Measurements from ENCODE around the gene EPHA8.

The EPHA8 gene

DNA sequence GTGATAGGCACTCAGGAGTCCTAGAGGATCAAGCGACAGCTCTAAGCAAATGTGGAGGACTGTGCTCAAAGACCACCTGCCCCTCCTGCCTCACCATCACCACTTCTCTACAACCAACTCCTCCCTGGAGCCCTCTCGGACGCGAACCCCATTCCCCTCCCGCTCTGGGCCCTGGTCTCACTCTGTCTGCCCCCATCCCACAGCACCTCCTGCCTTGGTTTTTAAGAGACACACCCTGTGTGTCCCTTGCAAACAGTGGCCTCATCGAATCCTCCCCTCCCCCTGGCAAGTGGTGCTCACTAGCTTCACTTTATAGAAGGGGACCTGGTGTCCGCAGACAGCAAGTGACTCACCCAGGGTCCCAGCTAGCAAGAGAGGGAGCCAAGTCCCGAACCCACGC is 28.8 kb downstream of the EPHA8 start:
- H3K23ac ChIP-seq (ENCODE audit: low read length in 2 of 2) = no peak overlapping the region
- H2BK12ac ChIP-seq (ENCODE audit: low read length in 2 of 2) = no peak overlapping the region
- no peak overlapping the region for H3K14ac ChIP-seq (ENCODE audit: low read length in 2 of 2)
- no peak overlapping the region for H3K4me3 ChIP-seq (ENCODE audit: insufficient read depth in 1 of 2, low read depth in 1 of 2, low read length in 2 of 2)
- H3K79me1 ChIP-seq (replicated peaks; ENCODE audit: low read length, poor library complexity, severe bottlenecking) = no peaks in the 10 kb centered on the region
- no peak overlapping the region for H3K9ac ChIP-seq (ENCODE audit: low read length)
- no peak overlapping the region for H3K4me2 ChIP-seq (ENCODE audit: low read length, poor library complexity, severe bottlenecking)
- H2BK120ac ChIP-seq (ENCODE audit: low read depth, low read length) = no peak overlapping the region
- no peak for DNase-seq
- H3K4me1 ChIP-seq (ENCODE audit: control insufficient read depth, insufficient read depth, low read depth, low read length) = peaks cover 5% of the 10 kb centered on the region
- no peaks in the 10 kb centered on the region for H3K9me3 ChIP-seq (ENCODE audit: control insufficient read depth, low read length)
- peaks cover 71 to 76% of the 10 kb centered on the region in 2 experiments for H3K27me3 ChIP-seq (ENCODE audit: control insufficient read depth in 1 of 2, insufficient read depth in 1 of 2, low read length in 2 of 2)
- no peak overlapping the region for H2BK5ac ChIP-seq (ENCODE audit: low read depth, low read length, poor library complexity, severe bottlenecking)
- H4K8ac ChIP-seq (ENCODE audit: low read length) = no peak overlapping the region
- no peaks in the 10 kb centered on the region for H3K36me3 ChIP-seq (ENCODE audit: control insufficient read depth in 1 of 2, insufficient read depth in 2 of 2, low read depth in 1 of 2, low read length in 2 of 2)
- no peak overlapping the region for H2BK15ac ChIP-seq (ENCODE audit: low read depth, poor library complexity, severe bottlenecking)
- no peak overlapping the region for H3K27ac ChIP-seq (ENCODE audit: low read length, poor library complexity, severe bottlenecking)
- 81% methylated on average over 9 of the region's 9 CpGs for WGBS
- H3K4ac ChIP-seq (ENCODE audit: low read depth in 1 of 2, low read length in 2 of 2) = no peak overlapping the region
- no peak overlapping the region for H2AFZ ChIP-seq (ENCODE audit: low read depth, low read length)
- no peak overlapping the region for H3K18ac ChIP-seq (ENCODE audit: low read depth in 1 of 2, low read length in 2 of 2)
- no peak overlapping the region for H4K91ac ChIP-seq (ENCODE audit: low read length)
- H2AK5ac ChIP-seq (ENCODE audit: low read length, severe bottlenecking) = no peak overlapping the region

DNA sequence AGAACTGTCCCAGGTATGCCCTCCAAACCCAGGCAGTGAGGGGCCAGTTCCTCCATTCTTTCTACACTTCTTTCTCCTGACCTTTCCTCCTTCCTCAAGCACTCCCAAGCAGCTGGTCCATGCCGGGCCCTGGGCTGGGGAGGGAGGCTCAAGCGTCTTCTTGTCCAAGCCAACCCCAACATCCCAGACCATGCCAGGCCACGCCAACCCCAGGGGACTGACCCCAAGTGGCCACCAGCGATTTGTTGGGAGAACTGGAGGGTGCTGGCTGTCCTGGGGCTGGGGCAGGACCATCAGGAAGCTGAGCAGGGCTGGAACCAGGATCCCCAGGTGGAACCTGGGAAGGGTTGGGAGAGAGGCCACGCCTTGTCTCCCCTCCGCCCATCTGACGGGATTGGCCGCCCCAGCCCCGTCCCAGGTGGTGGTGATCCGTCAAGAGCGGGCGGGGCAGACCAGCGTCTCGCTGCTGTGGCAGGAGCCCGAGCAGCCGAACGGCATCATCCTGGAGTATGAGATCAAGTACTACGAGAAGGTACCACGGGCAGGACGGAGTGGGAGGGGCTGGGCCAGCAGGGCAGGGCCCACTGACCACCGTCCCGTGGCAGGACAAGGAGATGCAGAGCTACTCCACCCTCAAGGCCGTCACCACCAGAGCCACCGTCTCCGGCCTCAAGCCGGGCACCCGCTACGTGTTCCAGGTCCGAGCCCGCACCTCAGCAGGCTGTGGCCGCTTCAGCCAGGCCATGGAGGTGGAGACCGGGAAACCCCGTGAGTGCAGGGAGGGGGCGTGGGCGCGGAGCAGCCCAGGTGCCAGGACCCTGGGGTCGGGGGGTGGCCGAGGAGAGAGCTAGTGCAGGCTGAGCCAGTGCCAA is 29.9 kb downstream of the EPHA8 start:
- Histone ChIP-seq H2BK5ac (ENCODE audit: low read depth, low read length, poor library complexity, severe bottlenecking) (no peak overlapping the region), H2BK12ac (ENCODE audit: low read length in 2 of 2) (no peak overlapping the region), H3K79me1 (replicated peaks; ENCODE audit: low read length, poor library complexity, severe bottlenecking) (no peaks in the 10 kb centered on the region), H3K9ac (ENCODE audit: low read length) (no peak overlapping the region), H2AK5ac (ENCODE audit: low read length, severe bottlenecking) (no peak overlapping the region), H3K9me3 (ENCODE audit: control insufficient read depth, low read length) (no peaks in the 10 kb centered on the region), H3K14ac (ENCODE audit: low read length in 2 of 2) (no peak overlapping the region), H3K4me2 (ENCODE audit: low read length, poor library complexity, severe bottlenecking) (no peak overlapping the region), H4K91ac (ENCODE audit: low read length) (no peak overlapping the region), H3K27ac (ENCODE audit: low read length, poor library complexity, severe bottlenecking) (no peak overlapping the region), H4K8ac (ENCODE audit: low read length) (no peak overlapping the region), H2BK15ac (ENCODE audit: low read depth, poor library complexity, severe bottlenecking) (no peak overlapping the region), H3K18ac (ENCODE audit: low read depth in 1 of 2, low read length in 2 of 2) (no peak overlapping the region), H3K4me3 (ENCODE audit: insufficient read depth in 1 of 2, low read depth in 1 of 2, low read length in 2 of 2) (no peak overlapping the region), H3K23ac (ENCODE audit: low read length in 2 of 2) (no peak overlapping the region), H2BK120ac (ENCODE audit: low read depth, low read length) (no peak overlapping the region), H3K4me1 (ENCODE audit: control insufficient read depth, insufficient read depth, low read depth, low read length) (peaks cover 5% of the 10 kb centered on the region), H3K36me3 (ENCODE audit: control insufficient read depth in 1 of 2, insufficient read depth in 2 of 2, low read depth in 1 of 2, low read length in 2 of 2) (no peaks in the 10 kb centered on the region), H2AFZ (ENCODE audit: low read depth, low read length) (no peak overlapping the region), H3K4ac (ENCODE audit: low read depth in 1 of 2, low read length in 2 of 2) (no peak overlapping the region), H3K27me3 (ENCODE audit: control insufficient read depth in 1 of 2, insufficient read depth in 1 of 2, low read length in 2 of 2) (peaks cover 63 to 75% of the 10 kb centered on the region in 2 experiments)
- DNase-seq = no peak
- 36% methylated on average over 38 of the region's 38 CpGs for WGBS

DNA sequence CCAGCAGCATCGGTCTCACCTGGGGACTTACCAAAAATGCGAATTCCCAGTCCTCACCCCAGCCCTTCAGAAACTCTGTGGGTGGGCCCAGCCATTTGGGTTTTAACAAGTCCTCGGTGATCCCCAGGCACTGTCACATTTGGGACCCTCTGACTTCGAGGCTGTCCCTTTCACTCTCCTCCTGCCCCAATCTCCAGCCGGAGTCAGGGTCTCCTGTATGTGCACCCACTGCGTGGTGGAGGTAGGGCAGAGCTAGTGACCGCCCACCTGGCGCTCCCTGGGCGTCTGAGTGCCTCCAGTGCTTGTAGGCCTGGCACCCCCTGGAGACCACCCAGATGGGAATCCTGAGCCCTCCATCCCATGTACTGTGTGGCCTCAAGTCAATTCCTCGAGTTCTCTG is 31.1 kb downstream of the EPHA8 start:
- WGBS = 78% methylated on average over 10 of the region's 10 CpGs
- Histone ChIP-seq H3K4me3 (ENCODE audit: insufficient read depth in 1 of 2, low read depth in 1 of 2, low read length in 2 of 2) (no peak overlapping the region), H2BK12ac (ENCODE audit: low read length in 2 of 2) (no peak overlapping the region), H3K4ac (ENCODE audit: low read depth in 1 of 2, low read length in 2 of 2) (no peak overlapping the region), H3K79me1 (replicated peaks; ENCODE audit: low read length, poor library complexity, severe bottlenecking) (no peaks in the 10 kb centered on the region), H2BK5ac (ENCODE audit: low read depth, low read length, poor library complexity, severe bottlenecking) (no peak overlapping the region), H3K27ac (ENCODE audit: low read length, poor library complexity, severe bottlenecking) (no peak overlapping the region), H4K8ac (ENCODE audit: low read length) (no peak overlapping the region), H3K4me2 (ENCODE audit: low read length, poor library complexity, severe bottlenecking) (no peak overlapping the region), H3K4me1 (ENCODE audit: control insufficient read depth, insufficient read depth, low read depth, low read length) (peaks cover 5% of the 10 kb centered on the region), H3K27me3 (ENCODE audit: control insufficient read depth in 1 of 2, insufficient read depth in 1 of 2, low read length in 2 of 2) (peaks cover 66 to 79% of the 10 kb centered on the region in 2 experiments), H2BK15ac (ENCODE audit: low read depth, poor library complexity, severe bottlenecking) (no peak overlapping the region), H3K9me3 (ENCODE audit: control insufficient read depth, low read length) (no peaks in the 10 kb centered on the region), H3K23ac (ENCODE audit: low read length in 2 of 2) (no peak overlapping the region), H3K36me3 (ENCODE audit: control insufficient read depth in 1 of 2, insufficient read depth in 2 of 2, low read depth in 1 of 2, low read length in 2 of 2) (no peaks in the 10 kb centered on the region), H2BK120ac (ENCODE audit: low read depth, low read length) (no peak overlapping the region), H2AFZ (ENCODE audit: low read depth, low read length) (no peak overlapping the region), H3K9ac (ENCODE audit: low read length) (no peak overlapping the region), H2AK5ac (ENCODE audit: low read length, severe bottlenecking) (no peak overlapping the region), H3K18ac (ENCODE audit: low read depth in 1 of 2, low read length in 2 of 2) (no peak overlapping the region), H4K91ac (ENCODE audit: low read length) (no peak overlapping the region), H3K14ac (ENCODE audit: low read length in 2 of 2) (no peak overlapping the region)
- no peak for DNase-seq

DNA sequence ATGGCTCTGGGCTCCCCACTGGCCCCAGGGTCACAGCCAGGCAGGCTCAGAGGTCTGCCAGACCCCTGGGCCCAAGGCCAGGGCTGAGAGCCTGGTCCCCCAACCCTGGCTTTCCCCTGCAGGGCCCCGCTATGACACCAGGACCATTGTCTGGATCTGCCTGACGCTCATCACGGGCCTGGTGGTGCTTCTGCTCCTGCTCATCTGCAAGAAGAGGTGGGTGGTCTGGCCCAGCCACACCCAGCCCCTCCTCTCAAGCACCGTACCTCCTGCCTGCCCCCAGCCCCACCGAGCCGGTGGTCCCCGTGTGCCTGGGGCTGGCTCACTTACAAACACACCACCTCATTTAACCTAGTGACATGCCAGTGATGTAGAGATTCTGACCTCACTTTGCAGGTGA is 31.8 kb downstream of the EPHA8 start:
- H3K27ac ChIP-seq (ENCODE audit: low read length, poor library complexity, severe bottlenecking) = no peak overlapping the region
- H4K91ac ChIP-seq (ENCODE audit: low read length) = no peak overlapping the region
- peaks cover 61 to 73% of the 10 kb centered on the region in 2 experiments for H3K27me3 ChIP-seq (ENCODE audit: control insufficient read depth in 1 of 2, insufficient read depth in 1 of 2, low read length in 2 of 2)
- no peaks in the 10 kb centered on the region for H3K36me3 ChIP-seq (ENCODE audit: control insufficient read depth in 1 of 2, insufficient read depth in 2 of 2, low read depth in 1 of 2, low read length in 2 of 2)
- 75% methylated on average over 3 of the region's 7 CpGs for WGBS
- no peaks in the 10 kb centered on the region for H3K9me3 ChIP-seq (ENCODE audit: control insufficient read depth, low read length)
- H2BK12ac ChIP-seq (ENCODE audit: low read length in 2 of 2) = no peak overlapping the region
- DNase-seq = no peak
- H3K4me2 ChIP-seq (ENCODE audit: low read length, poor library complexity, severe bottlenecking) = no peak overlapping the region
- no peak overlapping the region for H2AK5ac ChIP-seq (ENCODE audit: low read length, severe bottlenecking)
- no peak overlapping the region for H4K8ac ChIP-seq (ENCODE audit: low read length)
- no peak overlapping the region for H3K23ac ChIP-seq (ENCODE audit: low read length in 2 of 2)
- H2AFZ ChIP-seq (ENCODE audit: low read depth, low read length) = no peak overlapping the region
- no peak overlapping the region for H3K9ac ChIP-seq (ENCODE audit: low read length)
- no peak overlapping the region for H2BK15ac ChIP-seq (ENCODE audit: low read depth, poor library complexity, severe bottlenecking)
- H3K4me3 ChIP-seq (ENCODE audit: insufficient read depth in 1 of 2, low read depth in 1 of 2, low read length in 2 of 2) = no peak overlapping the region
- H3K79me1 ChIP-seq (replicated peaks; ENCODE audit: low read length, poor library complexity, severe bottlenecking) = no peaks in the 10 kb centered on the region
- H3K4ac ChIP-seq (ENCODE audit: low read depth in 1 of 2, low read length in 2 of 2) = no peak overlapping the region
- H3K14ac ChIP-seq (ENCODE audit: low read length in 2 of 2) = no peak overlapping the region
- no peak overlapping the region for H2BK5ac ChIP-seq (ENCODE audit: low read depth, low read length, poor library complexity, severe bottlenecking)
- H3K18ac ChIP-seq (ENCODE audit: low read depth in 1 of 2, low read length in 2 of 2) = no peak overlapping the region
- peaks cover 5% of the 10 kb centered on the region for H3K4me1 ChIP-seq (ENCODE audit: control insufficient read depth, insufficient read depth, low read depth, low read length)
- no peak overlapping the region for H2BK120ac ChIP-seq (ENCODE audit: low read depth, low read length)
